Astrocyte (in vitro differentiated cells and primary cell): ENCODE results near the gene RIIAD1. TPM values are rescaled to one million over a fixed set of nuclear protein-coding genes. Genes with fewer than 3 reads are reported as not detected.

Experiments used
- DNase-seq: peaks from one replicate; pipeline ENCODE4 v3.0.0-alpha.2; 2010; ENCODE audit warnings: low read depth
- FAIRE-seq: peaks from 2 replicates; lab custom pipeline; 2011; peaks lifted over from hg19 to GRCh38; lab: Jason Lieb, UNC
- H2AFZ ChIP-seq: 2 replicates; pipeline ENCODE4 v1.6.0; 2012; ENCODE audit warnings: low read depth, low read length, inconsistent platforms
- H3K27ac ChIP-seq: 2 replicates; pipeline ENCODE4 v1.5.1; 2011; ENCODE audit warnings: low read depth, low read length, inconsistent platforms
- H3K27me3 ChIP-seq: 2 replicates; pipeline ENCODE4 v1.6.0; 2011; ENCODE audit warnings: low read length, inconsistent platforms; ENCODE audit not compliant: insufficient read depth
- H3K36me3 ChIP-seq: 2 replicates; pipeline ENCODE4 v1.5.1; 2011; ENCODE audit warnings: low read length, inconsistent platforms; ENCODE audit not compliant: insufficient read depth
- H3K4me1 ChIP-seq: 2 replicates; pipeline ENCODE4 v1.5.1; 2011; ENCODE audit warnings: low read length, inconsistent platforms; ENCODE audit not compliant: insufficient read depth
- H3K4me2 ChIP-seq: 2 replicates; pipeline ENCODE4 v1.6.0; 2012; ENCODE audit warnings: low read length, inconsistent platforms
- H3K4me3 ChIP-seq: 2 replicates; pipeline ENCODE4 v1.5.1; 2011; ENCODE audit warnings: low read depth, mild to moderate bottlenecking, low read length, inconsistent platforms; ENCODE audit not compliant: insufficient read depth
- H3K79me2 ChIP-seq: 2 replicates; pipeline ENCODE4 v1.6.0; 2012; ENCODE audit warnings: mild to moderate bottlenecking, low read length, inconsistent platforms; ENCODE audit not compliant: insufficient read depth
- H3K9ac ChIP-seq: 2 replicates; pipeline ENCODE4 v1.6.0; 2012; ENCODE audit warnings: mild to moderate bottlenecking, low read length, inconsistent platforms
- H3K9me3 ChIP-seq: 2 replicates; pipeline ENCODE4 v1.5.1; 2012; ENCODE audit warnings: low read depth, mild to moderate bottlenecking, low read length, inconsistent platforms; ENCODE audit not compliant: insufficient read depth
- H4K20me1 ChIP-seq: 2 replicates; pipeline ENCODE4 v1.6.0; 2012; ENCODE audit warnings: low read length, inconsistent platforms; ENCODE audit not compliant: insufficient read depth
- H3K27ac Mint-ChIP-seq: one replicate; pipeline ENCODE4 v1.8.0; 2021; ENCODE audit warnings: mild to moderate bottlenecking, mixed read lengths; ENCODE audit not compliant: unreplicated experiment
- H3K27me3 Mint-ChIP-seq: one replicate; pipeline ENCODE4 v1.8.0; 2021; ENCODE audit warnings: low read depth, mixed read lengths; ENCODE audit not compliant: unreplicated experiment
- H3K36me3 Mint-ChIP-seq: one replicate; pipeline ENCODE4 v1.8.0; 2021; ENCODE audit warnings: low read depth, mixed read lengths; ENCODE audit not compliant: unreplicated experiment
- H3K4me1 Mint-ChIP-seq: one replicate; pipeline ENCODE4 v1.8.0; 2021; ENCODE audit warnings: low read depth, mixed read lengths; ENCODE audit not compliant: unreplicated experiment
- H3K4me3 Mint-ChIP-seq: one replicate; pipeline ENCODE4 v1.8.0; 2021; ENCODE audit warnings: mild to moderate bottlenecking, moderate library complexity, mixed read lengths; ENCODE audit not compliant: unreplicated experiment
- H3K9me3 Mint-ChIP-seq: one replicate; pipeline ENCODE4 v1.8.0; 2021; ENCODE audit warnings: mild to moderate bottlenecking, mixed read lengths; ENCODE audit not compliant: unreplicated experiment
- CTCF ChIP-seq: IDR thresholded peaks from 2 replicates; pipeline ENCODE4 v1.5.1; 2011; ENCODE audit warnings: low read depth, mild to moderate bottlenecking, inconsistent platforms, low read length, moderate library complexity; ENCODE audit not compliant: insufficient read depth
- EZH2 ChIP-seq: IDR thresholded peaks from 2 replicates; pipeline ENCODE4 v1.6.1; 2012; ENCODE audit warnings: mild to moderate bottlenecking, low read length, inconsistent platforms; ENCODE audit not compliant: insufficient read depth
- total RNA-seq: library from RNA; stranded (reverse); gene quantifications from 2 replicates; pipeline ENCODE4 v1.2.1, GENCODE V29; 2021

RIIAD1 gene
- total RNA-seq, 1 donor from 2014 or later, result not detected

GRCh38 chr1:151737026-151737425 is 15.7 kb downstream of the RIIAD1 start:
- no peak overlapping the region for H3K4me3 Mint-ChIP-seq
- no peak for FAIRE-seq

GRCh38 chr1:151737479-151737878 is 16.2 kb downstream of the RIIAD1 start:
- Histone ChIP-seq H3K36me3 (no peaks in the 10 kb centered on the region), H3K9me3 (peaks cover 7% of the 10 kb centered on the region), H3K4me2 (no peak overlapping the region), H4K20me1 (no peaks in the 10 kb centered on the region), H2AFZ (no peak overlapping the region), H3K9ac (no peak overlapping the region), H3K27me3 (peaks cover 13% of the 10 kb centered on the region), H3K27ac (no peak overlapping the region), H3K4me3 (no peak overlapping the region), H3K79me2 (no peaks in the 10 kb centered on the region), H3K4me1 (no peaks in the 10 kb centered on the region)
- Mint-ChIP-seq H3K36me3 (peaks cover 3% of the 10 kb centered on the region), H3K4me3 (no peak overlapping the region), H3K27me3 (peaks cover 20% of the 10 kb centered on the region), H3K27ac (no peak overlapping the region), H3K4me1 (peaks cover 5% of the 10 kb centered on the region), H3K9me3 (peaks cover 6% of the 10 kb centered on the region)
- TF ChIP-seq CTCF (no peak), EZH2 (no peak)
- FAIRE-seq (no peak), DNase-seq (no peak)

More at GRCh38 chr1:151737026-151737425, 15.7 kb downstream of the RIIAD1 start:
- Mint-ChIP-seq H3K9me3 (peaks cover 6% of the 10 kb centered on the region), H3K36me3 (peaks cover 3% of the 10 kb centered on the region), H3K4me1 (peaks cover 5% of the 10 kb centered on the region), H3K27me3 (peaks cover 20% of the 10 kb centered on the region), H3K27ac (no peak overlapping the region)
- H3K4me1 ChIP-seq, result no peaks in the 10 kb centered on the region
- no peak overlapping the region for H3K9ac ChIP-seq
- TF ChIP-seq CTCF, result no peak
- no peak for TF ChIP-seq EZH2
- H3K4me2 ChIP-seq, result no peak overlapping the region
- DNase-seq, result no peak
- H3K27me3 ChIP-seq, result peaks cover 13% of the 10 kb centered on the region
- H3K27ac ChIP-seq, result no peak overlapping the region
- H3K79me2 ChIP-seq, result no peaks in the 10 kb centered on the region
- H3K9me3 ChIP-seq, result peaks cover 7% of the 10 kb centered on the region
- no peak overlapping the region for H3K4me3 ChIP-seq
- H3K36me3 ChIP-seq, result no peaks in the 10 kb centered on the region
- H2AFZ ChIP-seq, result no peak overlapping the region
- H4K20me1 ChIP-seq, result no peaks in the 10 kb centered on the region

GRCh38 chr1:151739590-151740355 is 18.5 kb downstream of the RIIAD1 start:
- H3K4me3 ChIP-seq, result no peak overlapping the region
- Mint-ChIP-seq H3K36me3 (peaks cover 3% of the 10 kb centered on the region), H3K27ac (no peak overlapping the region), H3K27me3 (peaks cover 28% of the 10 kb centered on the region), H3K4me1 (peaks cover 5% of the 10 kb centered on the region), H3K4me3 (no peak overlapping the region), H3K9me3 (peaks cover 6% of the 10 kb centered on the region)
- no peaks in the 10 kb centered on the region for H3K79me2 ChIP-seq
- DNase-seq (no peak), FAIRE-seq (no peak)
- H3K27ac ChIP-seq, result no peak overlapping the region
- H4K20me1 ChIP-seq, result no peaks in the 10 kb centered on the region
- no peaks in the 10 kb centered on the region for H3K4me1 ChIP-seq
- H2AFZ ChIP-seq, result no peak overlapping the region
- no peak for TF ChIP-seq EZH2
- TF ChIP-seq CTCF, result no peak
- no peak overlapping the region for H3K4me2 ChIP-seq
- no peak overlapping the region for H3K9ac ChIP-seq
- peaks cover 22% of the 10 kb centered on the region for H3K27me3 ChIP-seq
- H3K36me3 ChIP-seq, result no peaks in the 10 kb centered on the region
- peaks cover 7% of the 10 kb centered on the region for H3K9me3 ChIP-seq
